GM18519 (cell line): ENCODE data around the gene PARD6B.
"Not testable (repeated sequence)": the region's sequence is repeated elsewhere in the genome, so short reads cannot be mapped to it uniquely, and the experiment has no call there.

ENCODE experiments used
- ATAC-seq: cut with Tn5 transposase; IDR thresholded peaks from one replicate; pipeline ENCODE4 v1.9.1; 2021; ENCODE audit warnings: mild to moderate bottlenecking, moderate library complexity; ENCODE audit not compliant: unreplicated experiment, low FRiP score

The PARD6B gene

GRCh38 chr20:50743087-50743486 is 11.7 kb downstream of the PARD6B start:
- ATAC-seq = no peak

GRCh38 chr20:50744143-50744792 is 12.9 kb downstream of the PARD6B start:
- no peak for ATAC-seq

GRCh38 chr20:50745634-50746137 is 14.3 kb downstream of the PARD6B start:
- no peak for ATAC-seq

GRCh38 chr20:50746138-50746940 is 15.0 kb downstream of the PARD6B start:
- ATAC-seq = no peak

- no peak for ATAC-seq
Measured at GRCh38 chr20:50747275-50747674, 15.9 kb downstream of the PARD6B start.

GRCh38 chr20:50750145-50750671 is 18.8 kb downstream of the PARD6B start:
- ATAC-seq = no peak

GRCh38 chr20:50753152-50753551 is 21.8 kb downstream of the PARD6B start:
- ATAC-seq = no peak

- ATAC-seq = no peak
Measured at GRCh38 chr20:50754420-50754819, 23.0 kb downstream of the PARD6B start.

- no peak for ATAC-seq
Measured at GRCh38 chr20:50756447-50756846, 25.1 kb downstream of the PARD6B start.

GRCh38 chr20:50758469-50758868 is 27.1 kb downstream of the PARD6B start:
- ATAC-seq = no peak

GRCh38 chr20:50758992-50759391 is 27.6 kb downstream of the PARD6B start:
- ATAC-seq = no peak

- no peak for ATAC-seq
Measured at GRCh38 chr20:50759678-50760077, 28.3 kb downstream of the PARD6B start.

GRCh38 chr20:50762045-50762422 is 30.7 kb downstream of the PARD6B start:
- ATAC-seq = no peak

GRCh38 chr20:50762435-50763220 is 31.2 kb downstream of the PARD6B start:
- ATAC-seq = no peak

- ATAC-seq = not testable (repeated sequence)
Measured at GRCh38 chr20:50763550-50764458, 32.4 kb downstream of the PARD6B start.

GRCh38 chr20:50765251-50765650 is 33.9 kb downstream of the PARD6B start:
- ATAC-seq = not testable (repeated sequence)

GRCh38 chr20:50765674-50766073 is 34.3 kb downstream of the PARD6B start:
- no peak for ATAC-seq

GRCh38 chr20:50766955-50767809 is 35.8 kb downstream of the PARD6B start:
- ATAC-seq = not testable (repeated sequence)

GRCh38 chr20:50768991-50769390 is 37.6 kb downstream of the PARD6B start:
- ATAC-seq = not testable (repeated sequence)
